Activated CD4-positive, alpha-beta T cell treated with anti-CD3 and anti-CD28 coated beads for 1 hour (primary cell): ENCODE data around the gene TNFRSF4.

ENCODE experiments used
- DNase-seq: peaks from one replicate; pipeline ENCODE4 v3.0.0-alpha.2; 2020

The TNFRSF4 gene

GRCh38 chr1:1216770-1217620 lies 3.0 kb upstream of the TNFRSF4 start:
- no peak for DNase-seq

GRCh38 chr1:1215881-1216605 lies 2.1 kb upstream of the TNFRSF4 start:
- no peak for DNase-seq

- no peak for DNase-seq
Observed at GRCh38 chr1:1215080-1215676, 1.2 kb upstream of the TNFRSF4 start.

DNA sequence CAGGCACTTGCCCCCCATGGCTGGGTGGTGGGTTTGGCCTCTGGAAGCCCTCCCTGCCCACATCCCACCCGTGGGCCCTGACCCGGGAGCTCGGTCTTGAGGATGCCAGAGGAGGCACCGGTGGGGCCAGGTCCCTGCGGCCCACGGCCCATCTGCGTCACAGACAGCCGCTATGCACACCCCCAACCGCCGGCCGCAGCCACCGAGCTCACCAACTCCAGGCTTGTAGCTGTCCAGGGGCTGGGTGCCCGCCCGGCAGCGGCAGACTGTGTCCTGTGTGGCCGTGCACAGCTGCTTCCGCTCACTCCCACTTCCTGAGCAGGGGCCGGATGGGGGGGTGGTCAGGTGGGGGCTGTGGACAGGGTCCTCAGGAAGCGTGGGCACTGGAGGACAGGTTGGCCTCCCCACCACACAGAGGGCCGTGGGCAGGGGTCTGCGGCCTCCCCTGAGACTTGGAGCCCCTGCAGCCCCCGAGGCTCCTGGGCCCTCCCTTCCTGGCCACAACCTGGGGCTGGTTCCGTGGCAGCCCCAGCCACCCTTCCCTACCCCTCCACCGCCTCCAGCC lies 1.1 kb downstream of the TNFRSF4 start:
- DNase-seq: no peak

DNA sequence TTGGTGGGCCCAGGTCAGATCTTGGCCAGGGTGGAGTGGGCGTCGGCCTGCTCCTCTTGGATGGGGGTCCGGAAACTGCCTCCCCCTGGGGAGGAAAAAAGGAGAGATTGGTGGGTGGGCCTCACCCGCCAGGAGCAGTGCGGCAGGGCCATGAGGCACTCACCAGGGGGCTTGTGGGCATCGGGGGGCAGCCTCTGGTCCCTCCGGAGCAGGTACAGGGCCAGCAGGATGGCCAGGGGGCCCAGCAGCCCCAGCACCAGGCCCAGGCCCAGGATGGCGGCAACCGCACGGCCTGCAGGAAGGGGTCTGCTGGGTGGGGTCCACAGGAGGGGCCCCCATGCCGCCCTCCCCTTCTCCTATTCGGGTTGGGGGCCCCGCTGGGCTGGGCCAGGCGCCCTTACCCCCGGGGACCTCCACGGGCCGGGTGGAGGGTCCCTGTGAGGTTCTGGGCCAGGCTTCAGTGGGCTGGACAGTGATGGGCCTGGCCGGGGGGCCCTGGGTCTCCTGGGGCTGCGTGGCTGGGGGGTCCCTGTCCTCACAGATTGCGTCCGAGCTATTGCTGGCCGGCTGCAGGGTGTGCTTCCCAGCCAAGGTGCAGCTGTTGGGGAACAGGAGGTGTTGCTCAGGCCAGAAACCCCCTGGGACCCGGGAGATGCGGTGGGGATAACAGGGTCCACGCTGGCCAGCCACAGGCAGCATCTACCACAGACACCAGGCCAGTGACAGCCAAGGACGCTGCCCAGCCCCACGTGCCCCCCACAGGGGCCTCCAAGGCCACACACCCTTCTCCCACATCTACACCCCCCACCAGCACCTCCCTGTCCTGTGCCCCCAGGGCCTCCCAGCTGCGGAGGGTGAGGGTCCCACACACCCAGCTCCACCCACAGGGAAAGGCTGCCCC lies 2.2 kb downstream of the TNFRSF4 start:
- DNase-seq: no peak

DNA sequence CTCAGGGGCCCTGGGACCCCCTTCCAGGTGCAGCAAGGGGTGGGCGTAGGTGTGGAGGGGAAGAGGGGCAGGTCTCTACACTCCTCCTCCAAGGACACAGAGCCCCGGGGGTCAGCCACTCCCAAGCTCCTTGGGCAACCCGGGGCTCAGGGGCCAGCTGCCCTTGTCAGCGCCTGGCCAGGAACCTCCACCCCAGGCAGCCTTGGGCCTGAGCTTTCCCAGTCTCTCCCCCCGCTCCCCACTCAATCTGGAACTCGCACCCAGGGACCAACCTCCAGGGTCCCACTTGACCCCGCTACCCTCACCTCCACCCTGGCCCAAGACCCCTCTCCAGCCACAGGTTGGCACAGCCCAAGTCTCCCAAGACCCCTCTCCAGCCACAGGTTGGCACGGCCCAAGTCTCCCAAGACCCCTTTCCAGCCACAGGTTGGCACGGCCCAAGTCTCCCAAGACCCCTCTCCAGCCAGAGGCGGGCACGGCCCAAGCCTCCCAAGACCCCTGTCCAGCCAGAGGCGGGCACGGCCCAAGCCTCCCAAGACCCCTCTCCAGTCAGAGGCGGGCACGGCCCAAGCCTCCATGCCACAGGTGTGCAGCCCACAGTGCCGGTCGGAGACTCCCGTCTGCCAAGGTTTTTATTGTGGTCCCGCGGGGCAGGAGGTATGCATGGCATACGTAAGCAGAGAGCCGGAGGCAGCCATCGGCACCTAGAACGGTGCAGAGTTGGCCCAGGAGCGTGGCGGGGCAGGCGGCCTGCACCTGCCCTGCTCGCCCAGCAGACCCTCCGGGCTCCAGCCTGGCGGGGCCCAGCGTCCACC lies 3.0 kb downstream of the TNFRSF4 start:
- DNase-seq: no peak

- peak; percentile 22 for DNase-seq
Observed at GRCh38 chr1:1208713-1209433, 5.1 kb downstream of the TNFRSF4 start.

GRCh38 chr1:1207571-1207892 lies 6.4 kb downstream of the TNFRSF4 start:
- DNase-seq: no peak

DNA sequence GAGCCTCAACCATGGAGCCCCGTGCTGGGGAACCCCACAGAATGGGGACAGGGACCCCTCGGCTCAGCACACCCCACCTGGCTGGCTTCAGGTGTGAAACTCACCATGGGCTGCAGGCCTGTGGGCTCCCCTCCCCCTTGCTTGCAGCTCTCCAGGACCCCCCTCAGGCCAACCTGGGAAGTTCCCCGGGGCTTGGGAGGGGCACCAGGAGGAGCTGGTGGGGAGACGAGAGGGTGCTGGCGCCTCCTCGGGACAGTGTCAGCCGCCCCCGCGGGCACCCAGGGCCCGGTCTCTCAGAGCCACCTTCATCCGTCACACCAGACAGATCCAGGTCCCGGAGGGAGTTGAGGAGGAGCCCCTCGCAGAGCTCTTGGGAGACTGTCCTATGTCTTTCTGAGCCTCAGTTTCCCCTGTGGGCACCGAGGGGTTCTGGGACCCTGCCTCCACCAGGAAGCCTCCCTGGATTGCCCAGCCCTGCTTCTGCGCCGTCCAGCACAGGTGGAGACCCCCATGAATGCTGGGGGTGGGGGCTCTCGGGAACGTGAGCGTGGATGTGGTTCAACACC lies 6.9 kb downstream of the TNFRSF4 start:
- no peak for DNase-seq

GRCh38 chr1:1206376-1206965 lies 7.5 kb downstream of the TNFRSF4 start, which contains the start of gene TNFRSF18:
TNFRSF18 (minus strand) TSS chr1:1206592; CDS start chr1:1206571, 21 bp downstream.
- no peak for DNase-seq

DNA sequence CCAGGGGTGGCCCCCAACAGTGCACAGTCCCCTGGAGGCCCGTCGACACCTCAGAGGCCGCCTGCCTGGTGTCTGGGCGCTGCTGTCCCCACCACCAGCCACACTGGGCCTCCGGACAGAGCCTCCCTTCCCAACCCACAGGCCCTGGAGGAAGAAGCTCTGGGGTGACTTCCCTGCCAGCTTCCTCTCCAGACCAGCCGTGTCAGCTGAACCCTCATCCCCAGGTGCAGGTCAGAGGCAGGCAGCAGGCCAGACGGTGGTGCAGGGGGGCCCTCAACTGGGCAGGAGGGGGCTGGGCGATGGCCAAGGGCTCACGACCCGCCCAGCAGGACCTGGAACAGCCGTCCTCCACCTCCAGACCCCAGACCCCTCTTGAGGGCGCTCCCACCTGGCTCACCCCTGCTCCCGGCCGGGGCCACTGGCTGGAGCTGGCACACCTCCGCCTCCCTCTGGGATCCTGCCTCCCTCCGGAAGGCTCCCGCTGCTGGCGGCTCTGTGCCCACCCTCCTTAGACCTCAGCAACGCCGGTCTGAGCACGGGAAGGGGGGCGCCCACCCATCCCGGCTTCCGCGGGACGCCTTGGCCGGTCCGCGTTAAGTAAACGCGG lies 8.1 kb downstream of the TNFRSF4 start:
- DNase-seq: no peak

DNA sequence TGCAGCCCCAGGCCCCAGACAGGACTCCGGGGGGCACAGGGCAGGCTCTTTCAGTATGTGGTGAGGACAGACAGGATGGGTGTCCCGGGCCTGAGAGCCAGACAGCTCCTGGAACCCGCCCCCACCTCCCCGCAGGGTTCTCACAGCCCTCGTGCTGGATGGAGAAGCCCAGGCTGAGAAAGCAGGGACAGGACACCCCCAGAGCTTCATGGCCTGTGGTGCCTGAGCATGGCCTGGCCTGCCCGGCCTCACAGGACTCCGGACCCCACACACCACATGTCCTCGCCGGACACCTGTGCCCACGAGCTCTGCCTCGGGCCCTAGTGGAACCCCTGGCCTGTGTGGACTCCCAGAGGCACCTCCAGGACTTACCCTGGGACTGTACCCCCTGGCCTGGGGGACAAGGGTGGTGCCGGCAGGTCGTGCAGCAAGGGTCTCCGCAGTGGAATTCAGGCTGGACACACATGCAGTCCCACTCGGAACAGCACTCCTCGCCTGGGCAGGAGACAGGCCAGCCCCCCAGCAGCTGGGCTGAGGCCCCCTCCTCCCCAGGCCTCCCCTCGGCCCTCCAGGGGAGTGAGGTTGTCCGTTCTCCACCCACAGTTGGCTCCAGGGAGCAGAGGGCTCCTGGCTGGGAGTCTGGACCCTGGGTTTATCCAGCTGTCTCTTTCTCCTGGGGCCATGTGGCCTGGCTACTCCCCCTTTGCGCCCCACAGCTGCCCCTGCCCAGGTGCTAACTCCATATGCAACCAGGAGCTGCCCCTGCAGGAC lies 8.8 kb downstream of the TNFRSF4 start:
- no peak for DNase-seq

DNA sequence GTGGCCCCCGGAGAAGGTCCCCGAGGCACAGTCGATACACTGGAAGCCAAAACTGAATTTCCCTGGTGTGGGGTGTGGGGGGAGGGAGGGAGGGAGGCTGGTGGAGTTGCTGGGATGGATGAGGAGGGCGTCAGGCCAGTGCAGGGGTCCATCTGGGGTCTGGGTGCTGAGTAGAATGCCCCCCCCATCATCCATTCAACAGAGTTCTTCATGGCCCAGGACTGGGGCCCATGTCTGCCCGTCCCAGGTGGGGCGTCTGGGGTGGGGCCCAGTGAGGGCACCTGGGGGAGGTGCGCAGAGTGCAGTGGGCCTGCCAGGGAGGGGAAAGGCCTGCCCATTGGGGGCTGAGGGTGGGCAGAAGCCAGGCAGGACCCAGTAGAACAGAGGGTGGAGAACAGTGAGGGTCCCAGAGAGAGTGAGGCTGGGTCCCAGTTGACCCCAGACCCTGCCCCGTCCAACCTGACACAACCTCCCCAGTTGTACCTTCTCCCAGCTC lies 9.5 kb downstream of the TNFRSF4 start:
- no peak for DNase-seq

GRCh38 chr1:1203561-1204424 lies 10.2 kb downstream of the TNFRSF4 start:
- no peak for DNase-seq

- no peak for DNase-seq
Observed at GRCh38 chr1:1202831-1203560, 11.0 kb downstream of the TNFRSF4 start.

- peak; percentile 91 for DNase-seq
Observed at GRCh38 chr1:1200876-1201810, 12.8 kb downstream of the TNFRSF4 start.
